Measurements from ENCODE around the gene NPAS1. TPM values are rescaled to one million over a fixed set of nuclear protein-coding genes. Genes with fewer than 3 reads are reported as not detected.

NPAS1 gene
- polyA plus RNA-seq, 1 donor (not counting 4 experiments of a cell fraction or from before 2014, with no cell fraction given) = 0.42 TPM

DNA sequence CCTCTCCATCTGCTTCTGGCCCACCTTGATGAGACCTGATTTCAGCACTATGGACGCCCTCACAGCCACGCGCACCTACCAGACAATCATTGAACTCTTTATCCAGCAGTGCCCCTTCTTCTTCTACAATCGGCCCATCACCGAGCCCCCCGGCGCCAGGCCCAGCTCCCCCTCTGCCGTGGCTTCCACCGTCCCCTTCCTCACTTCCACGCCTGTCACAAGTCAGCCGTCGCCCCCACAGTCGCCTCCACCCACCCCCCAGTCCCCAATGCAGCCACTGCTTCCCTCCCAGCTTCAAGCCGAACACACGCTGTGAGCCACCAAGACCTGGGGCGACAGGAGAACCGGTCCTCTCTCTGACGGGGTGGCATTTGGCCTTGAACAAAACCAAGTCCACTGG is 19.3 kb upstream of the NPAS1 start:
- Histone ChIP-seq H3K4me2 (ENCODE audit: control insufficient read depth, extremely low read depth, insufficient read depth, low read depth, low read length) (no peak overlapping the region), H3K9me3 (ENCODE audit: control insufficient read depth, low read depth, low read length) (no peaks in the 10 kb centered on the region), H3K9ac (ENCODE audit: control insufficient read depth, extremely low read depth, insufficient read depth, low read length) (no peak overlapping the region), H4K20me1 (ENCODE audit: control insufficient read depth, extremely low read depth, insufficient read depth, low read length) (no peaks in the 10 kb centered on the region), H2AFZ (ENCODE audit: control insufficient read depth, low read length) (no peak overlapping the region), H3K36me3 (ENCODE audit: control insufficient read depth in 2 of 2, extremely low read depth in 1 of 2, insufficient read depth in 2 of 2, low read length in 2 of 2) (peaks cover 13 to 28% of the 10 kb centered on the region in 2 experiments), H3K27ac (ENCODE audit: control insufficient read depth, insufficient read depth, low read length) (no peak overlapping the region), H3K27me3 (ENCODE audit: control insufficient read depth, extremely low read depth, insufficient read depth, low read length) (no peaks in the 10 kb centered on the region), H3K9me1 (ENCODE audit: control insufficient read depth, extremely low read depth, insufficient read depth, low read length) (no peaks in the 10 kb centered on the region), H3K4me1 (ENCODE audit: control insufficient read depth, extremely low read depth, insufficient read depth, low read length) (no peaks in the 10 kb centered on the region), H3K79me2 (ENCODE audit: control insufficient read depth, insufficient read depth, low read length) (no peaks in the 10 kb centered on the region), H3K4me3 (ENCODE audit: control insufficient read depth in 2 of 3, extremely low read depth in 1 of 3, insufficient read depth in 2 of 3, low read depth in 1 of 3, low read length in 3 of 3) (no peak overlapping the region)
- no peak for TF ChIP-seq EZH2 (IDR thresholded peaks at IDR 0.05; ENCODE audit: low read length)
- TF ChIP-seq, protein P1, sequence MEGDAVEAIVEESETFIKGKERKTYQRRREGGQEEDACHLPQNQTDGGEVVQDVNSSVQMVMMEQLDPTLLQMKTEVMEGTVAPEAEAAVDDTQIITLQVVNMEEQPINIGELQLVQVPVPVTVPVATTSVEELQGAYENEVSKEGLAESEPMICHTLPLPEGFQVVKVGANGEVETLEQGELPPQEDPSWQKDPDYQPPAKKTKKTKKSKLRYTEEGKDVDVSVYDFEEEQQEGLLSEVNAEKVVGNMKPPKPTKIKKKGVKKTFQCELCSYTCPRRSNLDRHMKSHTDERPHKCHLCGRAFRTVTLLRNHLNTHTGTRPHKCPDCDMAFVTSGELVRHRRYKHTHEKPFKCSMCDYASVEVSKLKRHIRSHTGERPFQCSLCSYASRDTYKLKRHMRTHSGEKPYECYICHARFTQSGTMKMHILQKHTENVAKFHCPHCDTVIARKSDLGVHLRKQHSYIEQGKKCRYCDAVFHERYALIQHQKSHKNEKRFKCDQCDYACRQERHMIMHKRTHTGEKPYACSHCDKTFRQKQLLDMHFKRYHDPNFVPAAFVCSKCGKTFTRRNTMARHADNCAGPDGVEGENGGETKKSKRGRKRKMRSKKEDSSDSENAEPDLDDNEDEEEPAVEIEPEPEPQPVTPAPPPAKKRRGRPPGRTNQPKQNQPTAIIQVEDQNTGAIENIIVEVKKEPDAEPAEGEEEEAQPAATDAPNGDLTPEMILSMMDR (optimal IDR thresholded peaks at IDR 0.05 in 1 of 3, IDR thresholded peaks at IDR 0.05 in 1 of 3, conservative IDR thresholded peaks at IDR 0.05 in 1 of 3; ENCODE audit: extremely low read depth in 1 of 3, insufficient read depth in 2 of 3, low read length in 3 of 3) = no peak
- FAIRE-seq (no peak), DNase-seq (ENCODE audit: low read depth, low spot score) (no peak)
- dilution Hi-C loops (cut with MboI; ENCODE audit: extremely low pct_ligation_motif_present, low sequenced_read_pairs) = no loop called here

DNA sequence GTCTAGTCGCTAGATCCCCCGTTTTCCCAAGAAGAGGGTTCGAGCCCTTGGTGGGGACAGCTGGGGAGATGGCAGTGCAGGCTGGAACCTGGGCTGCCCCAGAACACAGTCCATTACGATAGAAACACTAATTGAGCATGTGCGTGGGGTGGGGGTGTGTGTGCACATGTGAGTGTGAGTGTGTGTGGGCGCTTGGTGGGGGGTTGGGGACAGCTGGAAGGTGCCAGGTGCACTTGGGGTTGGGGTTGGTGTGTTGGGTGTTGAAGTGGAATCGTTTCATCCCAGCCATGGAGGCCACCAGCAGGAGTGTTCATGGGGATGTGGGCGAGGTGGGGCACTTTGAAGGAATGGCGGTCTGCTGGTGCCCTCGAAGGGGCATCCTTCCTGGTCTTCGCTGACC is 18.1 kb upstream of the NPAS1 start:
- peaks cover 13 to 22% of the 10 kb centered on the region in 2 experiments for H3K36me3 ChIP-seq (ENCODE audit: control insufficient read depth in 2 of 2, extremely low read depth in 1 of 2, insufficient read depth in 2 of 2, low read length in 2 of 2)
- H3K27me3 ChIP-seq (ENCODE audit: control insufficient read depth, extremely low read depth, insufficient read depth, low read length) = no peaks in the 10 kb centered on the region
- H2AFZ ChIP-seq (ENCODE audit: control insufficient read depth, low read length) = no peak overlapping the region
- no peak for FAIRE-seq
- no peak overlapping the region for H3K9ac ChIP-seq (ENCODE audit: control insufficient read depth, extremely low read depth, insufficient read depth, low read length)
- H3K4me3 ChIP-seq (ENCODE audit: control insufficient read depth in 2 of 3, extremely low read depth in 1 of 3, insufficient read depth in 2 of 3, low read depth in 1 of 3, low read length in 3 of 3) = no peak overlapping the region
- dilution Hi-C loops (cut with MboI; ENCODE audit: extremely low pct_ligation_motif_present, low sequenced_read_pairs) = no loop called here
- no peaks in the 10 kb centered on the region for H3K9me1 ChIP-seq (ENCODE audit: control insufficient read depth, extremely low read depth, insufficient read depth, low read length)
- H3K79me2 ChIP-seq (ENCODE audit: control insufficient read depth, insufficient read depth, low read length) = no peaks in the 10 kb centered on the region
- no peak overlapping the region for H3K4me2 ChIP-seq (ENCODE audit: control insufficient read depth, extremely low read depth, insufficient read depth, low read depth, low read length)
- no peak for TF ChIP-seq EZH2 (IDR thresholded peaks at IDR 0.05; ENCODE audit: low read length)
- TF ChIP-seq, protein P1 (optimal IDR thresholded peaks at IDR 0.05 in 1 of 3, IDR thresholded peaks at IDR 0.05 in 1 of 3, conservative IDR thresholded peaks at IDR 0.05 in 1 of 3; ENCODE audit: extremely low read depth in 1 of 3, insufficient read depth in 2 of 3, low read length in 3 of 3) = no peak
- no peaks in the 10 kb centered on the region for H4K20me1 ChIP-seq (ENCODE audit: control insufficient read depth, extremely low read depth, insufficient read depth, low read length)
- H3K4me1 ChIP-seq (ENCODE audit: control insufficient read depth, extremely low read depth, insufficient read depth, low read length) = no peaks in the 10 kb centered on the region
- H3K27ac ChIP-seq (ENCODE audit: control insufficient read depth, insufficient read depth, low read length) = no peak overlapping the region
- no peaks in the 10 kb centered on the region for H3K9me3 ChIP-seq (ENCODE audit: control insufficient read depth, low read depth, low read length)
- no peak for DNase-seq (ENCODE audit: low read depth, low spot score)
